ENCODE results near the gene CPAMD8.

CPAMD8 gene

DNA sequence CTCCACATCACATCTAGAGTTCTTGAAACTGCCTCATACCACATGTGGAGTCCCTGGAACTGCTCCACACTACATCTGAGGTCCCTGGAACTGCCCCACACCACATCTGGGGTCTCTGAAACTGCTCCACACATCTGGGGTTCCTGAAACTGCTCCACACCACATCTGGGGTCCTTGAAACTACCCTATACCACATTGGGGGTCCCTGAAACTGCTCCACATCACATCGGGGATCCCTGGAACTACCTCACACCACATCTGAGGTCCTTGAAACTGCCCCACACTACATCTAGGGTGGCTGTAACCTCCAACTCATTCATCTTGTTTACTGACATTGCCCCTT is 104.0 kb downstream of the CPAMD8 start:
- DNase-seq (ENCODE audit: extremely low read depth, insufficient read length) = no peak
- H3K27me3 ChIP-seq (replicated peaks; ENCODE audit: control insufficient read depth, insufficient read depth, low read length) = no peaks in the 10 kb centered on the region
- H3K36me3 ChIP-seq (ENCODE audit: control insufficient read depth, insufficient read depth, low read length) = no peaks in the 10 kb centered on the region
- TF ChIP-seq, protein P1, sequence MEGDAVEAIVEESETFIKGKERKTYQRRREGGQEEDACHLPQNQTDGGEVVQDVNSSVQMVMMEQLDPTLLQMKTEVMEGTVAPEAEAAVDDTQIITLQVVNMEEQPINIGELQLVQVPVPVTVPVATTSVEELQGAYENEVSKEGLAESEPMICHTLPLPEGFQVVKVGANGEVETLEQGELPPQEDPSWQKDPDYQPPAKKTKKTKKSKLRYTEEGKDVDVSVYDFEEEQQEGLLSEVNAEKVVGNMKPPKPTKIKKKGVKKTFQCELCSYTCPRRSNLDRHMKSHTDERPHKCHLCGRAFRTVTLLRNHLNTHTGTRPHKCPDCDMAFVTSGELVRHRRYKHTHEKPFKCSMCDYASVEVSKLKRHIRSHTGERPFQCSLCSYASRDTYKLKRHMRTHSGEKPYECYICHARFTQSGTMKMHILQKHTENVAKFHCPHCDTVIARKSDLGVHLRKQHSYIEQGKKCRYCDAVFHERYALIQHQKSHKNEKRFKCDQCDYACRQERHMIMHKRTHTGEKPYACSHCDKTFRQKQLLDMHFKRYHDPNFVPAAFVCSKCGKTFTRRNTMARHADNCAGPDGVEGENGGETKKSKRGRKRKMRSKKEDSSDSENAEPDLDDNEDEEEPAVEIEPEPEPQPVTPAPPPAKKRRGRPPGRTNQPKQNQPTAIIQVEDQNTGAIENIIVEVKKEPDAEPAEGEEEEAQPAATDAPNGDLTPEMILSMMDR (IDR thresholded peaks at IDR 0.05; ENCODE audit: insufficient read depth, low read length, poor library complexity, severe bottlenecking) = no peak
- no peak overlapping the region for H3K4me3 ChIP-seq (replicated peaks; ENCODE audit: low read depth, low read length)

DNA sequence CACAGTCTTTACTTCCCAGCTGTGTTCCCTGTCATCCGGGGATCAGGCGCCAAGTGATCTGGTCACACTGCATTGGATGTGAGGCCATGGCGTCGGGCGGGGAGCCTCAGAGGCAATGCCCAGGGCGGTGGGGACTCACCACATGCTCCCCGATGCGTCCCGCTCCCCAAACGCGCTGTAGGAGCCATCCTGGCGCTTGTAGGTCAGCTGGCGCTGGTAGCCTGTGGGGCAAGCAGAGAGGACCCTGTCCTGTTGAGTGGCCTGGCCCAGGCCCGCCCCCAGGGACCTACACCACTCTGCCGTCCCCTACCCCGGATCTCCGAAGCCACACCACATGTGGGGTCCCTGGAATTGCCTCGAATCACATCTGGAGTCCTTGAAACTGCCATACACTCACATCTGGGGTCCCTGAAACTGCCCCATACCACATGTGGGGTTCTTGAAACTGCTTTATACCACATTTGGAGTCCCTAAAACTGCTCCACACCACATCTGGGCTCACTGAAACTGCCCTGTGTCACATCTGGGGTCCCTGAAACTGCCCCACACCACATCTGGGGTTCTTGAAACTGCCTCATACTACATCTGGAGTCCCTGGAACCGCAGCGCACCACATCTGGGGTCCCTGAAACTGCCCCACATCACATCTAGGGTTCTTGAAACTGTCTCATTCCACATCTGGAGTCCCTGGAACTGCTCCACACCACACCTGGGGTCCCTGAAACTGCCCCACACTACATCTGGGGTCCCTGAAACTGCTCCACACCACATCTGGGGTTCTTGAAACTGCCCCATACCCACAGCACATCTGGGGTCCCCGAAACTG is 104.6 kb downstream of the CPAMD8 start:
- TF ChIP-seq, protein P1 (IDR thresholded peaks at IDR 0.05; ENCODE audit: insufficient read depth, low read length, poor library complexity, severe bottlenecking) = no peak
- Histone ChIP-seq H3K36me3 (ENCODE audit: control insufficient read depth, insufficient read depth, low read length) (no peaks in the 10 kb centered on the region), H3K4me3 (replicated peaks; ENCODE audit: low read depth, low read length) (no peak overlapping the region), H3K27me3 (replicated peaks; ENCODE audit: control insufficient read depth, insufficient read depth, low read length) (no peaks in the 10 kb centered on the region)
- DNase-seq (ENCODE audit: extremely low read depth, insufficient read length) = no peak

DNA sequence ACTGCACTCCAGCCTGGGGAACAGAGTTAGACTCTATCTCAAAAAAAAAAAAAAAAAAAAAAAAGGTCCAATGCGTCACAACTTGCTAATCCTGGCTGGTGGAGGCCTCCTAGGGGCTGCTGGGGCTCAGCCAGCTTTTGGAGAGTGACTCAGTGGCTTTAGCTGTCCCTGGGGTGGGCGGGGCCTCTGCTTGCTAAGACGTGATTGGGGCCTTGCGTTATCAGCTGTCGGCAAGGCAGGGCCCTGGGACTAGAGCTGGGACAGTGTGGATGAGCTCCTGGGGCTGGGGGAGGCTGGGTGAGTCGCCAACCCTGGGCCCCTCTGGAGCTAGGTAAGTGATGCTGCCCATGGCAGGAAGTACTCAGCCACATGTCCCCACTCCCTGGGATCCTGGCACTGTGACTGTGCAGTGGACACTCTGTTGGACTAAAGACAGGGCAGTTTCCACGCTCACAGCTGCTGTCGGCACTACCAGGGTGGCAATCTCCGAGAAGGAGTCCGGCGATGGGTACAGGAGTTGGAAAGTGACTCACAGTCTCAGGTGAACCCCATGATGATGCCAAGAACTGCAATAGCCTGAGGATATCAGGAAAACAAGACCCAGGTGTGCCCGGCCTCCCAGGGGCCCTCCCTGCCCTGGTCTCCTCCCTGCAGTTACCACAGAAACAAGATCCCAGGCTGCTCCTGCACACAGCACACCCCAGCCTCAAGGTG is 105.6 kb downstream of the CPAMD8 start:
- TF ChIP-seq, protein P1 (IDR thresholded peaks at IDR 0.05; ENCODE audit: insufficient read depth, low read length, poor library complexity, severe bottlenecking) = no peak
- Histone ChIP-seq H3K4me3 (replicated peaks; ENCODE audit: low read depth, low read length) (no peak overlapping the region), H3K36me3 (ENCODE audit: control insufficient read depth, insufficient read depth, low read length) (no peaks in the 10 kb centered on the region), H3K27me3 (replicated peaks; ENCODE audit: control insufficient read depth, insufficient read depth, low read length) (no peaks in the 10 kb centered on the region)
- no peak for DNase-seq (ENCODE audit: extremely low read depth, insufficient read length)

DNA sequence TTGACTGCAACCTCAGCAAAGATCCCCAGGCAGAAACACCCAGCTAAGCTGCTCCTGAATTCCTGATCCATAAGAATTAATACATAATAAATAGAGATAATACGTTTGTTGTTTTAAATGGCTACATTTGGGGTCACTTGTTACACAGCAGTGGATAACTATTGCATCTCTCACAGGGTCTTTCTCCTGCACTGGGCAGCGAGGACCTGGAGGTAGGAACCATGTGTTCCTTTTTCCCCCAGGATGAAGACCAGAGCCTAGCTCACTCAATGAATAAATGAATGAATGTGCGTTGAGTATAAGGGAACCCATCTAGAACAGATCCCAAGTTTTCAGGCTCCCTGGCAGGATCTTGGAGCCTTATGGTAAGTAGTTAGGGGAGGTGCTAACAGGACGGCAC is 107.1 kb downstream of the CPAMD8 start:
- Histone ChIP-seq H3K27me3 (replicated peaks; ENCODE audit: control insufficient read depth, insufficient read depth, low read length) (no peaks in the 10 kb centered on the region), H3K36me3 (ENCODE audit: control insufficient read depth, insufficient read depth, low read length) (no peaks in the 10 kb centered on the region), H3K4me3 (replicated peaks; ENCODE audit: low read depth, low read length) (no peak overlapping the region)
- TF ChIP-seq, protein P1 (IDR thresholded peaks at IDR 0.05; ENCODE audit: insufficient read depth, low read length, poor library complexity, severe bottlenecking) = no peak
- DNase-seq (ENCODE audit: extremely low read depth, insufficient read length) = no peak

DNA sequence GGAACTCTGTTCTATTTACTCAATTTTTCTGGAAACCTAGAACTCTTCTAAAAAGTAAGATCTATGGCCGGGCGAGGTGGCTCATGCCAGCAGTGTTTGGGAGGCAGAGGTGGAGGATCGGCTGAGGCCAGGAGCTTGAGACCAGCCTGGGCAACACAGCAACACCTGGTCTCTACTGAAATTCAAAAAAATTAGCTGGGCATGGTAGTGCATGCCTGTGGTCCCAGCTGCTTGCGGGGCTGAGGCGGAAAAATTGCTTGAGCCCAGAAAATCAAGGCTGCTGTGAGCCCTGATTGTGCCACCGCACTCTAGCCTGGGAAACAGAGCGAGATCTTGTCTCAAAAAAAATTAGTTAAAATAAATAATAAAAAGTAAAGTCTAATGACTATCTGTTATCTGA is 109.2 kb downstream of the CPAMD8 start:
- no peak for DNase-seq (ENCODE audit: extremely low read depth, insufficient read length)
- Histone ChIP-seq H3K27me3 (replicated peaks; ENCODE audit: control insufficient read depth, insufficient read depth, low read length) (no peaks in the 10 kb centered on the region), H3K36me3 (ENCODE audit: control insufficient read depth, insufficient read depth, low read length) (no peaks in the 10 kb centered on the region), H3K4me3 (replicated peaks; ENCODE audit: low read depth, low read length) (no peak overlapping the region)
- TF ChIP-seq, protein P1 (IDR thresholded peaks at IDR 0.05; ENCODE audit: insufficient read depth, low read length, poor library complexity, severe bottlenecking) = no peak

Measured in GM06990 (cell line).